HG03064 (cell line): ENCODE measurements around the gene GIT2.
"Not testable (repeated sequence)": the region's sequence is repeated elsewhere in the genome, so short reads cannot be mapped to it uniquely, and the experiment has no call there.

Experiments
- ATAC-seq: cut with Tn5 transposase; IDR thresholded peaks from one replicate; pipeline ENCODE4 v1.9.1; 2021; ENCODE audit warnings: low read depth; ENCODE audit not compliant: unreplicated experiment

The GIT2 gene

GRCh38 chr12:109925185-109925840 lies 70.9 kb downstream of the GIT2 start:
- ATAC-seq, result no peak

- no peak for ATAC-seq
These were observed 72.5 kb downstream of the GIT2 start for GRCh38 chr12:109923481-109924245.

DNA sequence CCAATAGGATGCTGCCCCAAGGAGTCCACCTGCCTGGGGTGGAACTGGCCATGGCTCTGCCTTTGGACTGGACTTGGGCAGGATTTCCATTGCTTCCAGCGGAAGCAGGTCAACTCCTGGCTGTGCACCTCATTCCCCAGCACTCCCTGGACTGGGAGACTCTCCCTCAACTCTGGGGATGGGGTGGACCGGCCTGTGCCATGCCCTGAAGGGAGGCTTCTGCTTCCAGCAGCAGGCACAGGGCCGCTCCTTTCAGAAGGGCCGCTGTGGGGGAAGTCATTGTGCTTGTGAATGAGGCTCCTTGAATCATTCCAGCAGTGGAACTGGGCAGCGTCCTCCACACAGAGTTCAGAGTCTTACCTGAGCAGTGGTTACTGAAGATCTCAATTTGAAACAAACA lies 73.1 kb downstream of the GIT2 start:
- ATAC-seq, result no peak

DNA sequence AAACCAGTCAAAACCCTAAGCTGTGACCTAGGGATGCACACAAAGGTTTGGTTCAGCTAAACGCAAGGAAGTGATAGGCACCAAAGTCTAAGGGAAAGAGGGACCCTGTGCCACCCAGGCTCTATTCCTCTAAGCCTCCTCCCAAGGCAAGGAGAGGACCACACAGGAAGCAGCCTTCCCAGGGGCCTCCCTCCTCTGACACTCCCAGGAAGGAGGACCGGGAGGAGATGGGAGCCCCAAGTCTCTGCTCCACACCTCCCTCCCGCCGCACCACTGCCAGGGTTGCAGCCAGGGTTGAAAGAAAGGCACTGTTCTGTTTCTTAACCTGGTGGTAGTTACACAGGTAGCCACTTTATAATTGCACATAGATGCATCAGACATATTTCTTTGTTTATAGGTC lies 74.2 kb downstream of the GIT2 start:
- ATAC-seq, result no peak

- ATAC-seq, result no peak
These were observed 75.8 kb downstream of the GIT2 start for GRCh38 chr12:109920261-109920780.

- ATAC-seq, result no peak
These were observed 76.7 kb downstream of the GIT2 start for GRCh38 chr12:109919456-109919855.

GRCh38 chr12:109916045-109916444 lies 80.1 kb downstream of the GIT2 start:
- ATAC-seq, result no peak

DNA sequence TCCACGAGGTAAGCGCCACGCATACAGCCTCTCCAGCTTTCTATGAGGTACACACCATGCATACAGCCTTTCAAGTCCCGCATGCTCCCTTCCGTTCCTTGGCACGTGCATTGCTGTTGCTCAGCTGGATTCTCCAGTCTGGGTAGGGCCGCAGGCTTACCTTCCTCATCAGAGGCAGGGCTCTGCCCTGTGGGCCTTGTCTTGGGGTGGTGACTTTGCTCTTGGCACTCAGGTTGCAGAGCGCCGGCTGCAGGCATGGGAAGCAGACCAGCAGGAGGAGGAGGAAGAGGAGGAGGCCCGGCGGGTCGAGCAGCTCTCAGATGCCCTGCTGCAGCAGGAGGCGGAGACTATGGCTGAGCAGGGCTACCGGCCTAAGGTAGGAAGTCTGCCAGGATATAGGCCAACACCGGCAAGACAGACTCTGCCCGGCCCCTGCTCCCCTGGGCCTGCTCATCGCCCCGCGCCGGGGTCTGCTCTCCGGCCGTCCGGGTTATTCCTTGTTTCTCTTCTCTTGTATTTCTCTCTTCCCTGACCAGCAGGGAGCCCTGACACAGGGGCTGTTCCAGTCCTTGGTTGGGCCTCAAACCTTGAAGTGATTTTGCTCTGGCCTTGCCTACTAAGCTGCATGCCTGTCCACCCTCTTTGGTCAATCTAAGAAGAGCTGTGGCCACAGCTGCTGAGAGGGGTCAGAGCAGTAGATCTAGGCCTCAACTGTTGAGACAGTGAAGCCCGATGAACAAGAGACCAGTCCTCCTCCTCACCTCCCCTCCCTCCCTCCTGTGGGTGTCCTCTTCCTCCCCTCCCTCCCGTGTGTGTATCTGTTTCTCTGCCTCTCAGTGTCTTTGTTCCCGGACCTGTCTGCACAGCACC lies 80.8 kb downstream of the GIT2 start:
- ATAC-seq, result no peak

DNA sequence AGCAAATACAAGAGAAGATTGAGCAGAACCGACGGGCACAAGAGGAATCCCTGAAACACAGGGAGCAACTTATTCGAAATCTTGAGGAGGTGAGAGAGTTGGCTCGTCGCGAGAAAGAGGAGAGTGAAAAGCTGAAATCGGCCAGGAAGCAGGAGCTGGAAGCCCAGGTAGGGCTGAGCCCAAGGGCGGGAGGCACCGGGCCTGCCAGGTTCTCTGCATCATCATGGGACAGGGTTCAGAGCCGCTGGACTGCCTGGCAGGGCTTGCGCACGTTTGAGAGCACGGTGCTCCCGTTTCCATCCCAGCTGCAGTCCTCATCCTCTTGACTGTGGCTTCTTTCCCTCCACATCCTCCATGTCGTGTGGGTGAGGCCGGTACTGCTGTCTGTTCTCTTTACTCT lies 81.7 kb downstream of the GIT2 start:
- ATAC-seq, result no peak

DNA sequence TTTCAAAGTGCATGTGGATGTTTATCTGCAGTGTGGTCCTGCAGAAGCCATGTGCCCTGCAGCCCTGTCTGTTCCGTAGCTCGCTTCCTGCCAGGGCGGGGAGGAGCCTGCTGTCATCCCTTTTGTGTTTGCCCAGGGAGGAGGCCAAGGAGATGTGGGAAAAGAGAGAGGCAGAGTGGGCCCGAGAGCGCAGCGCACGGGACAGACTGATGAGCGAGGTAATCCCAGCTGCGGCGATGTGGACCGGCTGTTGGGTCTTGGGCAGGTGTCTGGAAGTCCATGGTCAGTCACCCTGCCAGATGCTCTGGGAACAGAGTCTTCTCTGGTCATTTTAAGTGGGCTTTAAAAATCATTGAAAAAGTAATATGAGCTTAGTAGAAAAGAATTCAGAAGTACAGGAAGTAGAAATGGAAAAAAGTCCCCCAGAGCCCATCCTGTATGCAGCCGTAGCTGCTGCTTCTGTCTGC lies 83.3 kb downstream of the GIT2 start:
- ATAC-seq, result no peak

DNA sequence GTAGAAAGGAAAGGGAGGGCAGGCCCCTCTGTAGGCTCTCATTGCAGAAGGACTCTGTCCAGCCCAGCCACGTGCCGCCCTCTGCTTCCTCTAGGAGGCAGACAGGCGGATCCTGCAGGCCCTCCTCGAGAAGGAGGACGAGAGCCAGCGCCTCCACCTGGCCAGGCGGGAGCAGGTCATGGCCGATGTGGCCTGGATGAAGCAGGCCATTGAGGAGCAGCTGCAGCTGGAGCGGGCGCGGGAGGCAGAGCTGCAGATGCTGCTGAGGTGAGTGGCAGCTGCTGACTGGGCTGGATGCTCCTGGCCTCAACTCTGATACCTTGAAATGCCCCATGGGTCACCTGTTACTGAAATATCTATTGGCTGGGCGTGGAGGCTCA lies 85.2 kb downstream of the GIT2 start:
- ATAC-seq, result no peak

GRCh38 chr12:109910254-109910968 lies 85.8 kb downstream of the GIT2 start:
- no peak for ATAC-seq

GRCh38 chr12:109905301-109905700 lies 90.9 kb downstream of the GIT2 start:
- ATAC-seq, result no peak

- ATAC-seq, result no peak
These were observed 93.2 kb downstream of the GIT2 start for GRCh38 chr12:109902891-109903418.

- no peak for ATAC-seq
These were observed 95.2 kb downstream of the GIT2 start for GRCh38 chr12:109900752-109901580.

GRCh38 chr12:109899783-109900751 lies 96.1 kb downstream of the GIT2 start, which contains the start of gene TCHP:
TSS of gene TCHP (plus strand) at chr12:109900274. CDS start at chr12:109903027, 2,753 bp downstream.
- ATAC-seq, result no peak

DNA sequence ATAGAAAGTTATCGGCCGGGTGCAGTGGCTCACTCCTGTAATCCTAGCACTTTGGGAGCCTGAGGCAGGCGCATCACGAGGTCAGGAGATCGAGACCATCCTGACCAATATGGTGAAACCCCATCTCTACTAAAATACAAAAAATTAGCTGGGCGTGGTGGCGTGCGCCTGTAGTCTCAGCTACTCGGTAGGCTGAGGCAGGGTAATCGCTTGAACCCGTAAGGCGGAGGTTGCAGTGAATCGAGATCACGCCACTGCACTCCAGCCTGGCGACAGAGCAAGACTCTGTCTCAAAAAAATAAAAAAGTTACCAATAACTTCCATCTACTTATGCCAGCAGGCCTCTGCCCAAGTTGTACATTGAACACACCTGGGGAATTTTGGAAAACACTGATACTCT lies 96.8 kb downstream of the GIT2 start:
- not testable (repeated sequence) for ATAC-seq

- ATAC-seq, result no peak
These were observed 99.1 kb downstream of the GIT2 start for GRCh38 chr12:109897029-109897428.
